ENCODE measurements around the gene PCDH15. TPM values are rescaled to one million over a fixed set of nuclear protein-coding genes. Genes with fewer than 3 reads are reported as not detected.

PCDH15 gene
- total and polyA plus RNA-seq, 3 donors from 2014 or later: 1.7 to 3.2 (median 2.8) TPM

GRCh38 chr10:53980210-53980609 is 820.8 kb downstream of the PCDH15 start:
- intact Hi-C loops (cut with DNase I; ENCODE audit: low total_unique reads): no loop called here
- Histone ChIP-seq H3K27ac (no peak overlapping the region), H3K4me1 (no peaks in the 10 kb centered on the region), H3K27me3 (no peaks in the 10 kb centered on the region), H3K4me3 (no peak overlapping the region), H3K36me3 (ENCODE audit: low read depth, missing control alignments) (no peaks in the 10 kb centered on the region), H3K9me3 (no peaks in the 10 kb centered on the region)
- no peak for DNase-seq
- no peak for TF ChIP-seq POLR2A (IDR thresholded peaks at IDR 0.05)
- no peak for TF ChIP-seq CTCF (IDR thresholded peaks at IDR 0.05)
- WGBS, 2 donors: 92 to 95% methylated on average over 3 of the region's 3 CpGs

- no peak overlapping the region for H3K4me3 ChIP-seq
- WGBS, 2 donors: 95 to 98% methylated on average over 3 of the region's 3 CpGs
- no peaks in the 10 kb centered on the region for H3K36me3 ChIP-seq (ENCODE audit: low read depth, missing control alignments)
- H3K9me3 ChIP-seq: no peaks in the 10 kb centered on the region
- intact Hi-C loops (cut with DNase I; ENCODE audit: low total_unique reads): no loop called here
- no peak for DNase-seq
- H3K27ac ChIP-seq: no peak overlapping the region
- no peaks in the 10 kb centered on the region for H3K4me1 ChIP-seq
- no peak for TF ChIP-seq CTCF (IDR thresholded peaks at IDR 0.05)
- no peak for TF ChIP-seq POLR2A (IDR thresholded peaks at IDR 0.05)
- no peaks in the 10 kb centered on the region for H3K27me3 ChIP-seq
Measured at GRCh38 chr10:53978301-53978700, 822.7 kb downstream of the PCDH15 start.

GRCh38 chr10:53977267-53977666 is 823.8 kb downstream of the PCDH15 start:
- Histone ChIP-seq H3K27ac (no peak overlapping the region), H3K4me1 (no peaks in the 10 kb centered on the region), H3K4me3 (no peak overlapping the region), H3K9me3 (no peaks in the 10 kb centered on the region), H3K27me3 (no peaks in the 10 kb centered on the region), H3K36me3 (ENCODE audit: low read depth, missing control alignments) (no peaks in the 10 kb centered on the region)
- intact Hi-C loops (cut with DNase I; ENCODE audit: low total_unique reads): no loop called here
- DNase-seq: no peak
- TF ChIP-seq CTCF (IDR thresholded peaks at IDR 0.05) (no peak), POLR2A (IDR thresholded peaks at IDR 0.05) (no peak)
- WGBS, 2 donors: 86 to 88% methylated on average over 2 of the region's 2 CpGs

- WGBS, 2 donors: 60 to 72% methylated on average over 3 of the region's 3 CpGs
- Histone ChIP-seq H3K27me3 (no peaks in the 10 kb centered on the region), H3K4me3 (no peak overlapping the region), H3K36me3 (ENCODE audit: low read depth, missing control alignments) (no peaks in the 10 kb centered on the region), H3K4me1 (no peaks in the 10 kb centered on the region), H3K27ac (no peak overlapping the region), H3K9me3 (no peaks in the 10 kb centered on the region)
- intact Hi-C loops (cut with DNase I; ENCODE audit: low total_unique reads): no loop called here
- TF ChIP-seq POLR2A (IDR thresholded peaks at IDR 0.05) (no peak), CTCF (IDR thresholded peaks at IDR 0.05) (no peak)
- DNase-seq: peak; percentile 67
Measured at GRCh38 chr10:53957401-53957800, 843.6 kb downstream of the PCDH15 start.

- H3K4me1 ChIP-seq: no peaks in the 10 kb centered on the region
- TF ChIP-seq CTCF (IDR thresholded peaks at IDR 0.05): no peak
- TF ChIP-seq POLR2A (IDR thresholded peaks at IDR 0.05): no peak
- intact Hi-C loops (cut with DNase I; ENCODE audit: low total_unique reads): no loop called here
- no peak for DNase-seq
- no peaks in the 10 kb centered on the region for H3K36me3 ChIP-seq (ENCODE audit: low read depth, missing control alignments)
- no peak overlapping the region for H3K27ac ChIP-seq
- WGBS, 2 donors: 90 to 95% methylated on average over 6 of the region's 6 CpGs
- H3K9me3 ChIP-seq: no peaks in the 10 kb centered on the region
- no peaks in the 10 kb centered on the region for H3K27me3 ChIP-seq
- H3K4me3 ChIP-seq: no peak overlapping the region
Measured at GRCh38 chr10:53955091-53955490, 845.9 kb downstream of the PCDH15 start.

Data from testis (tissue), 3 donors.